ENCODE data around the gene DEFB131B.
"Not testable (repeated sequence)": the region's sequence is repeated elsewhere in the genome, so short reads cannot be mapped to it uniquely, and the experiment has no call there.

- not testable (repeated sequence) for TF ChIP-seq CTCF (IDR thresholded peaks at IDR 0.05); POLR2A (IDR thresholded peaks at IDR 0.05); EP300 (IDR thresholded peaks at IDR 0.05; ENCODE audit: low read depth); POLR2AphosphoS5 (IDR thresholded peaks at IDR 0.05)
Observed at GRCh38 chr11:71901137-71901536, 22.9 kb downstream of the DEFB131B start.

All from transverse colon (tissue), 4 donors.